ENCODE measurements around the gene PHPT1.

The PHPT1 gene

GRCh38 chr9:136805207-136805740, 43.9 kb upstream of the PHPT1 start:
- TF ChIP-seq CTCF (conservative IDR thresholded peaks at IDR 0.05; ENCODE audit: low read depth, low read length) = no peak
- no peak for DNase-seq (ENCODE audit: low read depth)
- H3K4me3 ChIP-seq (ENCODE audit: low read length) = no peak overlapping the region

- TF ChIP-seq CTCF (conservative IDR thresholded peaks at IDR 0.05; ENCODE audit: low read depth, low read length) = no peak
- H3K4me3 ChIP-seq (ENCODE audit: low read length) = no peak overlapping the region
- DNase-seq (ENCODE audit: low read depth) = no peak
These were observed 43.1 kb upstream of the PHPT1 start for GRCh38 chr9:136806067-136806466.

- TF ChIP-seq CTCF (conservative IDR thresholded peaks at IDR 0.05; ENCODE audit: low read depth, low read length) = no peak
- peak overlapping the region; percentile 64 for H3K4me3 ChIP-seq (ENCODE audit: low read length)
- no peak for DNase-seq (ENCODE audit: low read depth)
These were observed 42.5 kb upstream of the PHPT1 start for GRCh38 chr9:136806631-136807201.

GRCh38 chr9:136807281-136808074, 41.7 kb upstream of the PHPT1 start, which contains the start of gene RABL6:
Gene RABL6, plus strand, starts transcription at chr9:136807948. Its CDS starts 249 bp downstream, at chr9:136808197.
- peak within 1 kb of the TSS; percentile 80 for H3K4me3 ChIP-seq (ENCODE audit: low read length)
- TF ChIP-seq CTCF (conservative IDR thresholded peaks at IDR 0.05; ENCODE audit: low read depth, low read length) = no peak
- DNase-seq (ENCODE audit: low read depth) = no peak

GRCh38 chr9:136808075-136808805, 41.0 kb upstream of the PHPT1 start:
- no peak for DNase-seq (ENCODE audit: low read depth)

GRCh38 chr9:136808806-136809158, 40.4 kb upstream of the PHPT1 start:
- no peak for DNase-seq (ENCODE audit: low read depth)
- no peak for TF ChIP-seq CTCF (conservative IDR thresholded peaks at IDR 0.05; ENCODE audit: low read depth, low read length)

More at GRCh38 chr9:136808075-136808805, 41.0 kb upstream of the PHPT1 start:
- peak overlapping the region; percentile 80 for H3K4me3 ChIP-seq (ENCODE audit: low read length)
- TF ChIP-seq CTCF (conservative IDR thresholded peaks at IDR 0.05; ENCODE audit: low read depth, low read length) = no peak

More at GRCh38 chr9:136808806-136809158, 40.4 kb upstream of the PHPT1 start:
- peak overlapping the region; percentile 80 for H3K4me3 ChIP-seq (ENCODE audit: low read length)
